Mesenteric fat pad (tissue), 1 donor: ENCODE data around the gene HOXB5. TPM values are rescaled to one million over a fixed set of nuclear protein-coding genes. Genes with fewer than 3 reads are reported as not detected.
A peak's percentile ranks its signal among the peaks of the same experiment; 100 is the strongest.

Source experiments
- DNase-seq: peaks from one replicate; pipeline ENCODE4 v3.0.0-alpha.2; 2020; ENCODE audit warnings: low spot score
- total RNA-seq: library from RNA; stranded (reverse); fragmentation: NEBNext Ultra II Directional; extraction: Animal tissue kit (Norgen Biotek cat#: 25700); gene quantifications from one replicate; pipeline ENCODE4 v1.2.1, GENCODE V29; 2021
- donor health status: DM: yes; HTN: yes; CAD: no.

HOXB5 gene
- total RNA-seq, 1 donor from 2014 or later = 2.0 TPM

- no peak for DNase-seq
Observed at GRCh38 chr17:48605409-48605919, 11.9 kb upstream of the HOXB5 start.

DNA sequence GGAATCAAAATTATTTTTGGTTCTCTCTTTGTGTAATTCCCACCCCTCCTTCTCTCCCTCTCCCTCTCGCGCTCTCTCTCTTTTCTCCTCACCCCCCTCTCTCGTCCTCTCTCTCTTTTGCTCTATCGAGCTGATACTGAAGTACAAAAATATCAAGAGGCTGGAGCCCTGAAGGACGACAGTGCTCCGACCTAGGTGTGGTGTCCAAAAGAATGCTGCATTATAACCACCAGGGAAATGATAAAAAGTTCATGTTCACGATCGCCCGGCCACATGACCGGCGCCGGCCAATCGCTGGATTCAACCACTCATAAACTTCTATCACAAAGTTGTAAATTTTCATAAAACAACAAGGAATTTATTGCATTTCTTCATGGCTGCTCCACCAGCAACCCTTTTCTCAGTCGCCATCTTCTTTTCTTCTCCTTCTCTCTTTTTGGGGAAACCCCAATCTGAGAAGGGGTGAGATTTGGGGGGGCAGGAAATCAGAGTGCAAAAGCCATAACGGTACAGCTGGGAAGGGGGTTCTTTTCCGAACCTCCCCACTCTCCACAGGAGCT, 11.3 kb upstream of the HOXB5 start, which contains the start of gene HOXB6:
TSS of gene HOXB6 (minus strand) at position 217 of the 560 bp plus-strand sequence. CDS start 6,836 bp downstream, outside the sequence.
- no peak for DNase-seq

DNA sequence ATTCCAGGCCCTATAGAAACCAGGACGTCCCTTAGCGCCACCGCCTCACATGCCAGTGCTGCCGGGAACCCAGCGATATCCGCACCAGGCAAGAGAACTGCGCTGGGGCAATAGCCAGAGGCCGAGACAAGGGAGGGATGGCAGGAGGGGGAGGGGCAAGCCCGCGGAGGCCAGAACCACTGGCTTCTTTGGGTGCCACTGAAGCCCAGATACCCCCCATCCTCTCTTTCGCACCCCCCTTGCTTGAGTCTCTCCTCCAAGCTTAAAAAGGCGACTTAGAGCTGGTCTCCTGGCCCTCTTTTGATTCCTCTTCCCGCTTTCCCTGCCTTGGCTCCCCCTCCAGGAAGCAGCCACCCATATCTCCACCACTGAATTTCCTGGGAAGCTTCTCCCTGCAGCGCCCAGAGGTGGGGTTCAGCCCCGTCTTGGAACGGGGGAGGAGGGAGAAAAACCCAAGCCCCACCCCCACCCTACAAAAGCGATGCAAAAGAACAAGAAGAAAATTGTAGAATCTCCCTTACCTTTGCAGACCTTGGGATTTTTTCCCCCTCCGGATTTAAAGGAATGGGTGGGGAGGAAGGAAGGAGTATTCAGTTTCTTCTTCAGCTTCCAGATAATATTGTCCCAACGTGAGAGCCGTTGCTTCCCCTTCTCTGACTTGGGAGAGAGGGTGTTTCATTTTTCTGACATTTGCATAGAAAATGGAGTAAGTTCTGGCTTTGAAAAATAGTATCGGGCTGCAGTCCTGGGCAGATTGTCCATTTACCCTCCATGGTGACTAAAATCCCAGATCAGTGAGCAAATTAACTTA, 10.6 kb upstream of the HOXB5 start:
- DNase-seq = peak; percentile 89

DNA sequence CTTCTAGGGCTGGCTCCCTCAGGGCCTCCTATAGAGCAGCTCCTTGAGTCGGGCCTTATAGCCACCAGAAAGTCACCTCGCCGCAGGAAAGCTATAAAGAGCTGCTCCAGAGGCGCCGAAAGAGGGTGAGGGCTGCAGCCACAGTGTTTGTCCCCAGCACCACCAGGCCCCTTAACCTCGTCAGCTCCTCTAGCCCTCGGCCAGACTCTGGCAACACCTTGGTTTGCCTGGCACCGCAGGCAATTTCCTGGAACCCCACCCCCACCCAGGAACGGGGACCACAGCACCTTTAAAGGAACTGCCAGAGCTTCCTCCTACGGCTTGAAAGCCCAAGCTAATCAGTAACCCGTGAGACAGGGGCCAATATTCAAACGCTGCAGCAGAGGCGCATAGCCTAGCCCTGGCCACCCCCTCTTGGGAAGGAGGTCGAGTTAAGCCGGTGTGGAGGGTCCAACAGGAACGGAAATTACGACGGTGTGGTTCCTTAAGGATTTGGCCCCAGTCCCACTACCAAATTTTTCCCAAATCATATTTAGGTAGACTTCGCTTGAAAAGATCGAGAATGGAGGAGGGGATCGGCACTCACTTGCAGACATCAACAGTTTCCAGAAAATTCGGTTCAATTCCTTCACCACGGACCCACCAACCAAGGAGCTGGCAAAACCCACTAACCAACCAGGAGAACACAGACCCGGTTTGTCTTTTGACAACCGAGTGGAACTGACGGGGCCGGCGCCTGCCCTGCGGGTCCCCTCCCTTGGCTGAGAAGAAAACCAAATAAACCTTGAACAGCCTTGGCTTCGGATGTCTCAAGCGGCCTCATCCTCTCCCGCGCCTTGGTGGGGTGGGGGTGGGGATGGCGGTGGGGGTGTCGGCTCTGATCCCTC, 8.2 kb upstream of the HOXB5 start:
- no peak for DNase-seq

GRCh38 chr17:48601207-48601538, 7.6 kb upstream of the HOXB5 start:
- DNase-seq = no peak

DNA sequence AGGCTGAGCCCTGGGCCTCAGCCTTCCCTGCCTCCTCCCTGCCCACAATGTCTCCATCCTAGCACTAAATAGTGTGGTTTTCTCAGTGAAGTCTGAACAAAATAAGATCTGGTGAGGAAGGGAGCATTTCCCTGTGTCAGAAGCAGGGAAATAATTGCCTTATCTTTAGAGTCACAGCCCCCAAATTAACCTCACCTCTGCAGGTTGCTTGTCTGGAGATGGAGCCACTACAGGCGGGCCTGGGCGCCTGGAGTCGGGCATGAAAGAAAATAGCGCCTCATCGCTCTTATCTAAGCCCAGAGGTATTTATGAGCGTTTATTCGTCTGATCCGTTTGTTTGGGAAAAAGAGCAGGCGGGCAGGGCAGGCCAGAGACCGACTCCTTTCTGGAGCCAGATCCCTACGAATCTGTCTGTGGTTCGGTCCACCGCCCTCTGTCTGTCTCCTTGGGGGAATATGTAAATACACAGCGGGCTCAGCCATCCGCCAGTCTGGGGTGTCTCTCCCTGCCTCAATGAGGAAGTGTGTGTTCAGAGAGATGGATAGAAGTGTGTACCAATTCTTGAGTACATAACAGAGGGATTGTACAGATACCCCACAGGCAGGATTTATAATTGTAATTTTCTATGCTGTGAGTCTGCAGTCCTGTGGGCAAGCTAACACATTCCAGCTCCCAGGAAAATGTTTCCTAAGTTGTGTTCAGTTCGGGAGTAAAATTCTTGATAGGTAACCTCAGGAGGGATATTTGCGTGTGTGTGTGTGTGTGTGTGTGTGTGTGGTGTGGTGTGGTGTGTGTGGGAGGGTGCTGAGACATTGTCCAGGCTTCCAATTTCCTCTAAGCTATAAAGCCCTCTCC, 6.9 kb upstream of the HOXB5 start:
- no peak for DNase-seq

DNA sequence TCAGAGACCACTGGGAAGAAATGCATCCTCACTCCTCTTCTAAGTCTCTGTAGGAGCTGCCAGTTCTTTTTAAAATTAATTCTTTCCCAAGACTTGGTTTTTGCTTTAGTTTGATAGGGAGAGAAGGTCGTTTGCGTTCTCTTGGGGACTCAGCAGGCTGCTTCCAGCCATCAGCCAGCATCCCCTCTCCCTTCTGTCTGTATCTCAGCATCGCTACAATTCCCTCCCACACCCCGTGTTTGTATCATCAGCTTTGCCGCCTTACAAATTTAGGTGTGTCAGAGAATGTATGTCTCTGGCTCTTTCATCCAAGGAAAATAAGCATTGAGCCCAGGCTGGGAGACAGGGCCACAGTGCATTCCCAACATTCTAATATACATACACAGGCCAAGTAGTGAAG, 5.8 kb upstream of the HOXB5 start:
- no peak for DNase-seq

- DNase-seq = no peak
Observed at GRCh38 chr17:48598736-48599135, 5.2 kb upstream of the HOXB5 start.

DNA sequence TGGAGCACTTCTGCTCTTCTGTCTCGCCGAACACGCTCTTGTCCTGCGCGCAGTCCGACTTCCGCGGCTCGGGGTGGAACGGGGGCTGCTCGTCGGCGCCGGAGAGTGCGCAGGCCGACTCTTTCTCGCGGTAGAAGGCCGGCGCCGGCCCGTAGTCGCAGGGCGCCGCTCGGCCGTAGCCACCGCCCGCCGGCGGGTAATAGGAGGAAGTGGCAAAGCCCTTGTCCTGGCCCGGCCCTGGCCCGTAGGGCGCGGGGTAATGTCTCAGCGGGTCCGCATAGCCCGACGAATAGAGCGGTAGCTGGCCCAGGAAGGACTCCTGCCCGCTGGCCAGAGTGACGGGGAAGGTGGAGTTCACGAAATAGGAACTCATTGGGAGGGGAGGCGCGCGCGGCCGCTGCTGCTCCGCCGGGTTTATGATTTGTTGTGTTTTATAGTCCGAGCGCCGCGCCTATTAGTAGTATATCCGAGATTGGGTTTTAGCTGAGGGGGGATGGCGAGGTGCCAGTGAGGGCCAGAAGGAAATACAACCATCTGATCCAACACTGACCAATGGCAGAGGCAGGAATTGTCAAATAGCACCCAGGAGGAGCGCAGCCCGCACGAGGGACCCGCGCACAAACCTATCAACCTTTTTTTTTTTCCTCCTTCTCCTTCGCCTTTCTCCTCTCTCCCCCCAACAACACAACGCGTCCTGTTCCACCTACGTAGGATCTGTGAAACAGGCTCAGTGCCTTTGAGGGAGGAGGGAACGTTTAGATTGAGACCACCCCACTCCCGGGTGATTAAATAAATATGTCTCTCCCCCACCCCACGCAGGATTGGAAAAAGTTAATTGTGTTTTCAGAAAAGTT, 4.4 kb upstream of the HOXB5 start:
- DNase-seq = peak; percentile 90

DNA sequence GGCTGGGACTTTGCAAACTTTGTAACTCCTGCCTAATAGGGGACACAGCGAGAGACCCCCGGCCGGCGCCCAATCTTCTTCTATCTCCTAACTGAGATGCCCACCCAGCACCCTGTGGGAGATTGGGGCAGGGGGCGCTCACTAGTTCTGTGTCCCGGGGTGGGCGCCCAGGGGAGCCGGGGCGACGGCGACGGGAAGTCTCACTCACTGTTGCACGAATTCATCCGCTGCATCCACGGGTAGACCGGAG, 3.9 kb upstream of the HOXB5 start:
- DNase-seq = no peak

- no peak for DNase-seq
Observed at GRCh38 chr17:48596735-48597527, 3.4 kb upstream of the HOXB5 start.

GRCh38 chr17:48596000-48596734, 2.6 kb upstream of the HOXB5 start:
- DNase-seq = no peak

DNA sequence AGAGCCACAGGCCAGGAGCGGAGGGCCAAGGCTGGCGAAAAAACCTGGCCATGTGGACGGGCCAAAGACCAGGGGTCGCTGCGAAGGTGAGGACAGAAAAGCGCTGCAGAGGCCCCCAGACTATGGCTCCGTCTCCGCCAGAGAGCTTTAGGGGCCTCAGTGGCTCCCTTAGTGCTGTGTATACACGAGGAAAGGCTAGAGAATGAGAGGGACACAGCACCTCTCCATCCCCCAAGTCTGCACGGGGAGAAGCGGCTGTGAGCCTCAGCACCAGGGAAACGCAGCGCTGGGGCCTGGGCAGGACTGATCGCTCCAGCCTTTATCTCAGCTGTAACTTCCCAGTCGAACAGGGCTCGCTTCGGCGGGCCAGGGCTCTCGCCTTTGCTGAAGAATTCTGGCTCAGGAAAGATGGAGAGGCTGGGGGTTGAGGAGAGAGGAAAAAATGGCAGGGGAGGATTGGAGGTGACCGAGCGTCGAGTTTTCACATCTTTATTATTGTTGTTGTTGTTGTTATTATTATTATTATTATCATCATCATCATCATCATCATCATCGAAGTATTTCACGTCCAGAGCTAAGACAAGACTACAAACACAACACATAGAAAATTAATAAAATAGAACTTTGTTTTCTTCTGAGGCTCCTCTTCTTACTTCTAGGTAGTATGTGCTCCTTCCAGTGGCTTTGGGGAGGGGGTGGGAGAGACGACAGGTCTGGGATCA, 1.9 kb upstream of the HOXB5 start:
- no peak for DNase-seq

- DNase-seq = no peak
Observed at GRCh38 chr17:48594538-48595277, 1.1 kb upstream of the HOXB5 start.

DNA sequence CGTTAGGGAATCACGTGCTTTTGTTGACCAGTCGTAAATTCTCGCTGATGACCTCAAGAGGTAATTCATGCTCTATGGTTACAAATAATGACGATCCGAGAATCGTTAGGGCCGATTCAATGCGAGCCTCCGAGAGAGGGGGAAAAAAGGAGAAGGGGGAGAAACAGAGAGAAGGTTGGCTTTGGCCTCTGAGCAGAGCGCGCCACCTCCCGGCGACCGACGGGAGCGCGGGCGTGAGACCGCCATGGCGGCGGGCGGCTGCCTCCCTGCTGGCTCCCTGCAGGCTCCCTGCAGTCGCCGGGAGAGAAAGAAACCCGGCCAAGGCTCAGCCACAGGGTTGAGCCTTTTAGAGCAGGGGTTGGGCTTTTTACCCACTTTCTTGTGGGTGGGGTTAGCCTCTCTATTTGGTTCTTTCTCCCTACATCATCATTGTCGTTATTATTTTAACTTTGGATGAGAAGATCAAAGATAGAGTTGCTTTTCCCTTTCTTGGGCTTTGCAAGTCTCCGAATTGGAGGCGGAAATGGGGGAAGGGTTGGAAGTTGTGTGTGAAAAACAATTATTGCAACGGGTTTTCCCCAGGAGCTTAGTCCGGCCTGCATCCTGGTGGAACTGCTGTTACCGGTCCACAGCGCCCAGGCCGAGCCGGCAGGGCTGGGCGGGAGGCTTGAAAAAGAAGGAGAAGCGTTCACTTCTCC, 410 bp upstream of the HOXB5 start:
- no peak for DNase-seq

- DNase-seq = no peak
Observed at GRCh38 chr17:48592577-48592976, 1.0 kb downstream of the HOXB5 start.

DNA sequence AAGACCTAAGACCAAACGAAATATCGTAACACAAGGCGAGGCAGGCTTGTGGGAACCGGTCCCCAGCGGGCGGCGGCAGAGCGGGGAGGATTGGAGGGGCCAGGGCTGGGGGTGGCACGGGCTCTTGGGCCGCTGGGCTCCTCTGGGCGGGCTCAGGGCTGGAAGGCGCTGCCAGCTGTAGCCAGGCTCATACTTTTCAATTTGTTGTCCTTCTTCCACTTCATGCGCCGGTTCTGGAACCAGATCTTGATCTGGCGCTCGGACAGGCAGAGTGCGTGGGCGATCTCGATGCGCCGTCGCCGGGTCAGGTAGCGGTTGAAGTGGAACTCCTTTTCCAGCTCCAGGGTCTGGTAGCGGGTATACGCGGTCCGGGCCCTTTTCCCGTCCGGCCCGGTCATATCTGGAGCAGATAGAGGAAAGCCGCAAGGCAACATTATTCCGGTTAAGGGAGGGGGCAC, 1.5 kb downstream of the HOXB5 start:
- no peak for DNase-seq
